ENCODE measurements around the gene RPGRIP1.

GRCh38 chr14:21299562-21300130 is 19.8 kb downstream of the RPGRIP1 start:
- TF ChIP-seq, protein P1, sequence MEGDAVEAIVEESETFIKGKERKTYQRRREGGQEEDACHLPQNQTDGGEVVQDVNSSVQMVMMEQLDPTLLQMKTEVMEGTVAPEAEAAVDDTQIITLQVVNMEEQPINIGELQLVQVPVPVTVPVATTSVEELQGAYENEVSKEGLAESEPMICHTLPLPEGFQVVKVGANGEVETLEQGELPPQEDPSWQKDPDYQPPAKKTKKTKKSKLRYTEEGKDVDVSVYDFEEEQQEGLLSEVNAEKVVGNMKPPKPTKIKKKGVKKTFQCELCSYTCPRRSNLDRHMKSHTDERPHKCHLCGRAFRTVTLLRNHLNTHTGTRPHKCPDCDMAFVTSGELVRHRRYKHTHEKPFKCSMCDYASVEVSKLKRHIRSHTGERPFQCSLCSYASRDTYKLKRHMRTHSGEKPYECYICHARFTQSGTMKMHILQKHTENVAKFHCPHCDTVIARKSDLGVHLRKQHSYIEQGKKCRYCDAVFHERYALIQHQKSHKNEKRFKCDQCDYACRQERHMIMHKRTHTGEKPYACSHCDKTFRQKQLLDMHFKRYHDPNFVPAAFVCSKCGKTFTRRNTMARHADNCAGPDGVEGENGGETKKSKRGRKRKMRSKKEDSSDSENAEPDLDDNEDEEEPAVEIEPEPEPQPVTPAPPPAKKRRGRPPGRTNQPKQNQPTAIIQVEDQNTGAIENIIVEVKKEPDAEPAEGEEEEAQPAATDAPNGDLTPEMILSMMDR (IDR thresholded peaks at IDR 0.05), result no peak
- no peak for TF ChIP-seq POLR2A (IDR thresholded peaks at IDR 0.05)
